H1 (cell line): ENCODE data around the gene AMPD3. TPM values are rescaled to one million over a fixed set of nuclear protein-coding genes. Genes with fewer than 3 reads are reported as not detected.

Experiments
- CTCF ChIA-PET: fragments of 300-600 bp; sonication (Branson Sonifier 250); formaldehyde crosslinking; loops from one replicate; lab custom pipeline; 2021; ENCODE audit not compliant: partially characterized antibody; lab: Charles Lee
- POLR2A ChIA-PET: fragments of 300-600 bp; sonication (Branson Sonifier 250); formaldehyde crosslinking; loops from one replicate; lab custom pipeline; 2021; ENCODE audit warnings: inconsistent platforms; ENCODE audit not compliant: partially characterized antibody; lab: Charles Lee
- DNase-seq, 2 experiments: peaks; one replicate each; pipeline versions ENCODE4 v3.0.0 to v3.0.0-alpha.2; 2010 to 2022; ENCODE audit warnings: low spot score in 2 of 2, low read depth in 1 of 2, mixed read lengths in 1 of 2
- FAIRE-seq: peaks from 2 replicates; lab custom pipeline; 2011; peaks lifted over from hg19 to GRCh38; lab: Jason Lieb, UNC
- H2AFZ ChIP-seq: 2 replicates; pipeline ENCODE4 v1.8.1; 2012; ENCODE audit warnings: low read length, inconsistent platforms
- H2AK5ac ChIP-seq: 2 replicates; pipeline ENCODE4 v1.6.1; 2013; ENCODE audit warnings: low read depth, low read length
- H2BK120ac ChIP-seq: replicated peaks from 2 replicates; pipeline ENCODE3; 2013; ENCODE audit warnings: low read depth, low read length, inconsistent platforms
- H2BK12ac ChIP-seq: 2 replicates; pipeline ENCODE4 v1.6.1; 2013; ENCODE audit warnings: low read depth, low read length
- H2BK15ac ChIP-seq: 2 replicates; pipeline ENCODE4 v1.6.1; 2013; ENCODE audit warnings: low read length
- H2BK20ac ChIP-seq: 2 replicates; pipeline ENCODE4 v1.6.1; 2013; ENCODE audit warnings: low read length
- H2BK5ac ChIP-seq: 2 replicates; pipeline ENCODE4 v1.6.1; 2013; ENCODE audit warnings: low read depth, low read length
- H3K14ac ChIP-seq: 2 replicates; pipeline ENCODE4 v1.6.1; 2013; ENCODE audit warnings: inconsistent platforms; ENCODE audit not compliant: insufficient read length
- H3K18ac ChIP-seq: 2 replicates; pipeline ENCODE4 v1.6.1; 2013; ENCODE audit warnings: low read length; ENCODE audit errors: extremely low read depth
- H3K23ac ChIP-seq: 2 replicates; pipeline ENCODE4 v1.6.1; 2013; ENCODE audit warnings: inconsistent platforms; ENCODE audit not compliant: insufficient read length
- H3K23me2 ChIP-seq: 2 replicates; pipeline ENCODE4 v1.6.1; 2013; ENCODE audit warnings: low read depth, low read length
- H3K27ac ChIP-seq: 2 replicates; pipeline ENCODE4 v1.6.1; 2011; ENCODE audit warnings: low read depth, low read length, inconsistent platforms
- H3K27me3 ChIP-seq, 4 experiments: replicated peaks in 1 of 4; 1 replicate in 1 of 4; 2 replicates in 3 of 4; pipeline versions ENCODE4 v1.6.1 to v1.8.1; 2011 to 2013; ENCODE audit warnings: low read length in 3 of 4, mild to moderate bottlenecking in 3 of 4, inconsistent platforms in 2 of 4, mixed read lengths in 2 of 4, moderate library complexity in 1 of 4; ENCODE audit not compliant: control insufficient read depth in 3 of 4, insufficient read depth in 3 of 4; ENCODE audit errors: extremely low read depth in 1 of 4
- H3K36me3 ChIP-seq, 4 experiments: 2 replicates each; pipeline versions ENCODE4 v1.6.1 to v1.8.1; 2011 to 2013; ENCODE audit warnings: mild to moderate bottlenecking in 4 of 4, low read length in 3 of 4, moderate library complexity in 2 of 4, control low read depth in 1 of 4, inconsistent platforms in 1 of 4; ENCODE audit not compliant: insufficient read depth in 4 of 4, control insufficient read depth in 2 of 4
- H3K4ac ChIP-seq: replicated peaks from 2 replicates; pipeline ENCODE3; 2013; ENCODE audit warnings: low read length, low read depth, mixed read lengths, inconsistent platforms; ENCODE audit not compliant: insufficient read length
- H3K4me1 ChIP-seq, 4 experiments: replicated peaks in 1 of 4; 1 replicate in 1 of 4; 2 replicates in 3 of 4; pipeline versions ENCODE4 v1.6.1 to v1.8.1; 2011 to 2013; ENCODE audit warnings: low read length in 3 of 4, inconsistent platforms in 2 of 4, mixed read lengths in 1 of 4; ENCODE audit not compliant: insufficient read depth in 4 of 4, control insufficient read depth in 3 of 4
- H3K4me2 ChIP-seq, 2 experiments: 2 replicates each; pipeline versions ENCODE4 v1.6.1 to v1.8.1; 2011 to 2013; ENCODE audit warnings: low read depth in 2 of 2, low read length in 2 of 2, control low read depth in 1 of 2, inconsistent platforms in 1 of 2, mild to moderate bottlenecking in 1 of 2; ENCODE audit not compliant: insufficient read depth in 1 of 2
- H3K4me3 ChIP-seq, 4 experiments: fragments of 200-600, 300-600 bp in 1 of 4; sonication (generic), shearing (Covaris generic), sonication (Bioruptor Twin) in 1 of 4; 2 replicates each; pipeline versions ENCODE4 v1.5.1 to v1.8.1; 2011 to 2016; ENCODE audit warnings: low read length in 4 of 4, low read depth in 3 of 4, control low read depth in 2 of 4, inconsistent platforms in 2 of 4, mild to moderate bottlenecking in 2 of 4, mixed read lengths in 1 of 4, moderate library complexity in 1 of 4; ENCODE audit not compliant: insufficient read depth in 2 of 4; ENCODE audit errors: extremely low read depth in 1 of 4
- H3K56ac ChIP-seq: replicated peaks from 2 replicates; pipeline ENCODE3; 2013; ENCODE audit warnings: low read depth, mild to moderate bottlenecking, mixed read lengths, low read length, inconsistent platforms; ENCODE audit not compliant: insufficient read length
- H3K79me1 ChIP-seq: 2 replicates; pipeline ENCODE4 v1.6.1; 2013; ENCODE audit warnings: low read depth, low read length, control low read depth
- H3K79me2 ChIP-seq, 2 experiments: 2 replicates each; pipeline versions ENCODE4 v1.6.1 to v1.8.1; 2012 to 2013; ENCODE audit warnings: low read length in 2 of 2, mild to moderate bottlenecking in 2 of 2, inconsistent platforms in 1 of 2; ENCODE audit not compliant: insufficient read depth in 2 of 2, control insufficient read depth in 1 of 2
- H3K9ac ChIP-seq, 4 experiments: replicated peaks in 1 of 4; 1 replicate in 1 of 4; 2 replicates in 3 of 4; pipeline versions ENCODE4 v1.6.1 to v1.8.1; 2011 to 2013; ENCODE audit warnings: low read depth in 3 of 4, low read length in 3 of 4, control low read depth in 2 of 4, mild to moderate bottlenecking in 2 of 4, moderate library complexity in 2 of 4, inconsistent platforms in 1 of 4; ENCODE audit errors: extremely low read depth in 1 of 4
- H3K9me3 ChIP-seq, 2 experiments: 2 replicates each; pipeline versions ENCODE4 v1.6.1 to v1.8.1; 2012 to 2013; ENCODE audit warnings: mild to moderate bottlenecking in 2 of 2, moderate library complexity in 2 of 2, control low read depth in 1 of 2, inconsistent platforms in 1 of 2, low read depth in 1 of 2, low read length in 1 of 2, mixed read lengths in 1 of 2; ENCODE audit not compliant: insufficient read depth in 2 of 2
- H4K20me1 ChIP-seq, 2 experiments: replicated peaks in 1 of 2; 2 replicates each; pipeline versions ENCODE3 to v1.8.1; 2011 to 2013; ENCODE audit warnings: inconsistent platforms in 2 of 2, low read length in 2 of 2, mild to moderate bottlenecking in 1 of 2; ENCODE audit not compliant: insufficient read depth in 2 of 2, control insufficient read depth in 1 of 2
- H4K5ac ChIP-seq: 2 replicates; pipeline ENCODE4 v1.6.1; 2013; ENCODE audit warnings: low read length, low read depth, mixed read lengths, inconsistent platforms; ENCODE audit not compliant: insufficient read length
- H4K8ac ChIP-seq: 2 replicates; pipeline ENCODE4 v1.8.0; 2013; ENCODE audit warnings: mild to moderate bottlenecking, moderate library complexity, low read length, inconsistent platforms; ENCODE audit not compliant: insufficient read depth; ENCODE audit errors: extremely low read depth
- H4K91ac ChIP-seq: replicated peaks from 2 replicates; pipeline ENCODE3; 2013; ENCODE audit warnings: low read length, mixed read lengths, inconsistent platforms; ENCODE audit not compliant: insufficient read length
- CREB1 ChIP-seq: IDR thresholded peaks from 2 replicates; pipeline ENCODE4 v1.6.1; 2012; ENCODE audit warnings: inconsistent platforms
- FOSL1 ChIP-seq: IDR thresholded peaks from 2 replicates; pipeline ENCODE4 v1.6.1; 2011; ENCODE audit warnings: mild to moderate bottlenecking, low read depth, low read length, moderate library complexity; ENCODE audit not compliant: insufficient read depth
- JUND ChIP-seq: IDR thresholded peaks from 2 replicates; pipeline ENCODE4 v1.6.1; 2011; ENCODE audit warnings: mild to moderate bottlenecking, improper control_type of control experiment, low read length
- MAFK ChIP-seq: IDR thresholded peaks from 2 replicates; pipeline ENCODE4 v1.6.1; 2012; ENCODE audit warnings: low read depth, mild to moderate bottlenecking, improper control_type of control experiment, low read length
- NRF1 ChIP-seq: IDR thresholded peaks from 2 replicates; pipeline ENCODE4 v1.6.1; 2011; ENCODE audit warnings: mild to moderate bottlenecking, low read depth, low read length, improper control_type of control experiment
- POLR2AphosphoS5 ChIP-seq: IDR thresholded peaks from 2 replicates; pipeline ENCODE4 v1.6.1; 2011; ENCODE audit warnings: low read depth, low read length
- RNF2 ChIP-seq: fragments of 200-900, 300-1000 bp; sonication (generic); IDR thresholded peaks from 2 replicates; pipeline ENCODE4 v1.7.1; 2016; ENCODE audit warnings: borderline replicate concordance, low read depth, mild to moderate bottlenecking, antibody characterized with exemption, low read length; ENCODE audit not compliant: poor library complexity, severe bottlenecking; ENCODE audit errors: missing control alignments
- RXRA ChIP-seq: IDR thresholded peaks from 2 replicates; pipeline ENCODE4 v1.6.1; 2011; ENCODE audit warnings: low read depth, mild to moderate bottlenecking, low read length, moderate library complexity; ENCODE audit not compliant: insufficient read depth
- SP1 ChIP-seq: IDR thresholded peaks from 2 replicates; pipeline ENCODE4 v1.6.1; 2011; ENCODE audit warnings: low read depth, low read length
- SP4 ChIP-seq: IDR thresholded peaks from 2 replicates; pipeline ENCODE4 v1.6.1; 2012; ENCODE audit warnings: low read length, inconsistent platforms
- SRF ChIP-seq: IDR thresholded peaks from 2 replicates; pipeline ENCODE4 v1.6.1; 2011; ENCODE audit warnings: mild to moderate bottlenecking, low read depth, low read length, moderate library complexity
- ZNF274 ChIP-seq: IDR thresholded peaks from 2 replicates; pipeline ENCODE4 v1.7.0; 2012; ENCODE audit warnings: low read length, borderline replicate concordance; ENCODE audit errors: extremely low read depth
- WGBS, 2 experiments: shearing (Covaris generic) in 1 of 2; methylation state at CpG; one replicate each; pipeline versions ENCODE4 v1.1.6 to v1.1.7; 2013 to 2015; ENCODE audit warnings: low lambda C conversion rate in 2 of 2, mixed read lengths in 2 of 2, inconsistent platforms in 1 of 2, low coverage in 1 of 2, missing lambda C conversion rate in 1 of 2; ENCODE audit not compliant: insufficient replicate concordance in 2 of 2, insufficient coverage in 1 of 2, insufficient read length in 1 of 2; ENCODE audit errors: extremely low coverage in 1 of 2, missing lambda C conversion rate in 1 of 2; 5-methylcytosine and 5-hydroxymethylcytosine counted together
- polyA plus RNA-seq, 7 experiments: library from polyadenylated mRNA; depleted of rRNA in 3 of 7; stranded (reverse) in 5 of 7; unstranded in 2 of 7; fragments of >200 nt in 5 of 7; fragments of 200-250 nt in 2 of 7; gene quantifications; 1 replicate in 5 of 7; 2 replicates in 1 of 7; 4 replicates in 1 of 7; pipeline versions ENCODE4 v1.2.1 to v1.2.3, GENCODE V29; 2011 to 2013; ENCODE audit warnings: missing spikeins in 2 of 7, mixed read lengths in 2 of 7
- total RNA-seq: library from RNA; stranded (reverse); fragmentation: NEBNext Ultra II Directional; extraction: Animal tissue kit (Norgen Biotek cat#: 25700); gene quantifications from 2 replicates; pipeline ENCODE4 v1.2.1, GENCODE V29; 2021

AMPD3 gene
- total and polyA plus RNA-seq, 2 of the 8 experiments (the other 6 are each of a cell fraction or from before 2014, with no cell fraction given): 4.0 to 6.3 TPM

DNA sequence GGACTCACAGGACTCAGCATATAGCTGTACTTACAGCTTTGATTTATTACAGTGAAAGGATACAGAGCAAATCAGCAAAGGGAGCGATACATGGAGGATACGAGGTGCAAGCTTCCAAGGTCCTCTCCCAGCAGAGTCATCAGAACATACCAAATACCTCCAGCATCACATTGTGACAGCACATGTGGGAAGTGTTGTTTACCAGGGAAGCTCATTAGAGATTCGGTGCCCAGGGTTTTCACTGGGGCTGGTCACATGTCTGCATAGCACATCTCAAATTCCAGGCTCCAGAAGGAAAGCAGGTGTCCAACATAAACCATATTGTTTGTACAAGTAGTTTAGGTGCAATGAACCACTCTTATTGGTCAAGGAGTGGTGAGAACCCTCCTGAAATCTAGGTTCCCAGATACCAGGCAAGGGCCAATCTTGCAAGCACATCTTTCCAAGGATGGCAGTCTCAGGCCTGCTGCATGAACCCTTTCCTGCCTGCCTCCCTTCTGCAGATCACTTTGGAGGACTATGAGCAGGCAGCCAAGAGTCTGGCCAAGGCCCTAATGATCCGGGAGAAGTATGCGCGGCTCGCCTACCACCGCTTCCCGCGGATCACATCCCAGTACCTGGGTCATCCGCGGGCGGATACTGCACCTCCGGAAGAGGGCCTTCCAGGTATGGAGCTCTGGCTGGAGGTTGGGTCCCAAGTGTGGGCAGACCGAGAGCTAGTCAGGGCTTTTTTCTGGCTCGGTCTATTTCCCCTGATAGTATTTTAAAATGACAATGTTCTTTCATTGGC is 26.7 kb downstream of the AMPD3 start:
- DNase-seq (no peak), FAIRE-seq (no peak)
- H2AFZ ChIP-seq: no peak overlapping the region
- H3K79me2 ChIP-seq: no peaks in the 10 kb centered on the region
- no peak overlapping the region for H3K18ac ChIP-seq
- no peak overlapping the region for H3K14ac ChIP-seq
- no peak overlapping the region for H2BK120ac ChIP-seq
- H3K36me3 ChIP-seq: no peaks in the 10 kb centered on the region
- H3K4me2 ChIP-seq: no peak overlapping the region
- no peak overlapping the region for H4K91ac ChIP-seq
- H3K23ac ChIP-seq: no peak overlapping the region
- H4K5ac ChIP-seq: no peak overlapping the region
- no peak overlapping the region for H2AK5ac ChIP-seq
- peaks cover 0 to 2% of the 10 kb centered on the region in 2 experiments for H4K20me1 ChIP-seq
- POLR2A ChIA-PET: interaction anchor here (1.2 kb wide), 1 partner anchor 14 kb away, joined by 6 read pairs; no protein-coding TSS in a partner anchor
- no peak overlapping the region for H2BK12ac ChIP-seq
- WGBS, 2 experiments: 93% methylated on average over 15 of the region's 16 CpGs; no CpG with 5 or more reads in 1 of the 2 experiments
- H2BK20ac ChIP-seq: no peak overlapping the region
- no peaks in the 10 kb centered on the region for H3K79me1 ChIP-seq
- no peak overlapping the region for H3K4me3 ChIP-seq
- no peak overlapping the region for H2BK15ac ChIP-seq
- H3K27ac ChIP-seq: no peak overlapping the region
- H3K23me2 ChIP-seq: no peaks in the 10 kb centered on the region
- TF ChIP-seq ZNF274 (no peak), MAFK (no peak), SP1 (no peak), SP4 (no peak), POLR2AphosphoS5 (no peak), CREB1 (no peak), RXRA (no peak), SRF (no peak), RNF2 (no peak), FOSL1 (no peak), JUND (no peak), NRF1 (no peak)
- H4K8ac ChIP-seq: no peak overlapping the region
- H3K9me3 ChIP-seq: no peaks in the 10 kb centered on the region
- H3K4ac ChIP-seq: no peak overlapping the region
- H3K9ac ChIP-seq: no peak overlapping the region
- H3K4me1 ChIP-seq: no peaks in the 10 kb centered on the region
- no peak overlapping the region for H2BK5ac ChIP-seq
- H3K56ac ChIP-seq: no peak overlapping the region
- H3K27me3 ChIP-seq: no peaks in the 10 kb centered on the region
- CTCF ChIA-PET: interaction anchor here (0.6 to 2.4 kb wide), 6 partner anchors 10 to 255 kb away, joined by 3 to 6 read pairs (median 4); partner anchors contain the start of gene AMPD3
